IMR-90 (cell line): Measurements from ENCODE around the gene PTH2. TPM values are rescaled to one million over a fixed set of nuclear protein-coding genes. Genes with fewer than 3 reads are reported as not detected.

Experiments used
- ATAC-seq: fragments of 200-7000 bp; cut with Tn5 transposase; 2 replicates; pipeline ENCODE4 v1.9.1; 2020; ENCODE audit warnings: low read depth, mild to moderate bottlenecking, moderate library complexity
- Bru-seq: library from RNA; stranded (reverse); fragments of 400-500 nt; gene quantifications from one replicate; lab custom pipeline; 2021; lab: Mats Ljungman, UMichigan
- BruChase-seq, 2 experiments: library from RNA; stranded (reverse); fragments of 400-500 nt; gene quantifications; one replicate each; lab custom pipeline; 2021; lab: Mats Ljungman, UMichigan
- BruUV-seq: library from RNA; stranded (reverse); fragments of 400-500 nt; replicated peaks from 2 replicates; lab custom pipeline; 2021; lab: Mats Ljungman, UMichigan
- CTCF ChIA-PET: fragments of 300-600 bp; formaldehyde crosslinking; extraction: SDS; loops from one replicate; lab custom pipeline; 2021; ENCODE audit warnings: antibody characterized with exemption; lab: Yijun Ruan, JAX
- POLR2A ChIA-PET: fragments of 300-600 bp; sonication (Branson Sonifier 250); formaldehyde crosslinking; loops from one replicate; lab custom pipeline; 2022; ENCODE audit warnings: antibody characterized with exemption; ENCODE audit not compliant: unreplicated experiment; lab: Charles Lee
- DNase-seq: peaks from one replicate; pipeline ENCODE4 v3.0.0; 2013
- H2AFZ ChIP-seq: replicated peaks from 2 replicates; pipeline ENCODE3; 2013; ENCODE audit warnings: low read length, mild to moderate bottlenecking; ENCODE audit not compliant: poor library complexity
- H2AK5ac ChIP-seq: 2 replicates; pipeline ENCODE4 v1.6.1; 2013; ENCODE audit warnings: low read depth, low read length, inconsistent platforms
- H2AK9ac ChIP-seq: replicated peaks from 2 replicates; pipeline ENCODE3; 2013; ENCODE audit warnings: mild to moderate bottlenecking, low read depth, low read length, moderate library complexity; ENCODE audit not compliant: poor library complexity
- H2BK120ac ChIP-seq: 2 replicates; pipeline ENCODE4 v1.6.1; 2013; ENCODE audit warnings: low read depth, low read length, inconsistent platforms
- H2BK15ac ChIP-seq: 3 replicates; pipeline ENCODE4 v1.6.1; 2013; ENCODE audit warnings: low read depth, low read length, inconsistent platforms
- H2BK20ac ChIP-seq: 2 replicates; pipeline ENCODE4 v1.6.1; 2013; ENCODE audit warnings: low read depth, mild to moderate bottlenecking, inconsistent platforms, low read length, moderate library complexity
- H2BK5ac ChIP-seq: 2 replicates; pipeline ENCODE4 v1.6.1; 2013; ENCODE audit warnings: mild to moderate bottlenecking, low read depth, low read length, inconsistent platforms; ENCODE audit not compliant: poor library complexity, severe bottlenecking
- H3K14ac ChIP-seq: replicated peaks from 2 replicates; pipeline ENCODE4 v1.6.1; 2013; ENCODE audit warnings: low read depth, low read length, inconsistent platforms
- H3K18ac ChIP-seq: 2 replicates; pipeline ENCODE4 v1.6.1; 2013; ENCODE audit warnings: low read depth, low read length, control low read depth
- H3K23ac ChIP-seq: 2 replicates; pipeline ENCODE4 v1.6.1; 2013; ENCODE audit warnings: low read depth, low read length, inconsistent platforms
- H3K27ac ChIP-seq: 2 replicates; pipeline ENCODE4 v1.5.1; 2013; ENCODE audit warnings: mild to moderate bottlenecking, control low read depth, low read length; ENCODE audit not compliant: insufficient read depth
- H3K27me3 ChIP-seq: 2 replicates; pipeline ENCODE4 v1.6.1; 2013; ENCODE audit warnings: low read length; ENCODE audit not compliant: control insufficient read depth, insufficient read depth
- H3K36me3 ChIP-seq: 2 replicates; pipeline ENCODE4 v1.6.1; 2013; ENCODE audit warnings: low read length, mixed read lengths; ENCODE audit not compliant: control insufficient read depth, insufficient read depth
- H3K4ac ChIP-seq: 2 replicates; pipeline ENCODE4 v1.6.1; 2013; ENCODE audit warnings: low read depth, low read length, inconsistent platforms
- H3K4me1 ChIP-seq: 2 replicates; pipeline ENCODE4 v1.6.1; 2013; ENCODE audit warnings: low read length, mixed read lengths; ENCODE audit not compliant: control insufficient read depth, insufficient read depth
- H3K4me2 ChIP-seq: 2 replicates; pipeline ENCODE4 v1.6.1; 2013; ENCODE audit warnings: low read depth, mild to moderate bottlenecking, control low read depth, low read length, moderate library complexity
- H3K4me3 ChIP-seq: 2 replicates; pipeline ENCODE4 v1.5.1; 2013; ENCODE audit warnings: low read depth, mild to moderate bottlenecking, control low read depth, low read length, moderate library complexity; ENCODE audit not compliant: insufficient read depth
- H3K56ac ChIP-seq: 2 replicates; pipeline ENCODE4 v1.6.1; 2013; ENCODE audit warnings: low read length, inconsistent platforms; ENCODE audit not compliant: insufficient read depth; ENCODE audit errors: extremely low read depth
- H3K79me1 ChIP-seq, 2 experiments: 2 replicates each; pipeline ENCODE4 v1.6.1; 2013; ENCODE audit warnings: low read length in 2 of 2, inconsistent platforms in 1 of 2, low read depth in 1 of 2
- H3K9ac ChIP-seq: 2 replicates; pipeline ENCODE4 v1.6.1; 2013; ENCODE audit warnings: low read depth, low read length, control low read depth
- H3K9me1 ChIP-seq: 2 replicates; pipeline ENCODE4 v1.6.1; 2013; ENCODE audit warnings: low read length, inconsistent platforms; ENCODE audit not compliant: insufficient read depth
- H3K9me3 ChIP-seq: 2 replicates; pipeline ENCODE4 v1.6.1; 2013; ENCODE audit warnings: low read length; ENCODE audit not compliant: control insufficient read depth, insufficient read depth
- H4K20me1 ChIP-seq: 2 replicates; pipeline ENCODE4 v1.6.1; 2013; ENCODE audit warnings: low read length, inconsistent platforms; ENCODE audit not compliant: insufficient read depth
- H4K5ac ChIP-seq: 2 replicates; pipeline ENCODE4 v1.6.1; 2013; ENCODE audit warnings: mild to moderate bottlenecking, low read depth, low read length, control low read depth
- H4K8ac ChIP-seq, 2 experiments: 2 replicates each; pipeline ENCODE4 v1.6.1; 2013; ENCODE audit warnings: low read depth in 2 of 2, low read length in 2 of 2, control low read depth in 1 of 2, inconsistent platforms in 1 of 2
- H4K91ac ChIP-seq: 2 replicates; pipeline ENCODE4 v1.6.1; 2013; ENCODE audit warnings: low read depth, low read length, inconsistent platforms; ENCODE audit not compliant: insufficient read depth
- CHD1 ChIP-seq: IDR thresholded peaks from 2 replicates; pipeline ENCODE4 v1.6.1; 2012; ENCODE audit warnings: low read depth, low read length, improper control_type of control experiment
- CTCF ChIP-seq: conservative IDR thresholded peaks from 2 replicates; pipeline ENCODE4 v1.5.1; 2012; ENCODE audit warnings: mild to moderate bottlenecking, low read depth, low read length, improper control_type of control experiment
- NFE2L2 ChIP-seq: fragments of 150-350 bp; IDR thresholded peaks from 2 replicates; pipeline ENCODE4 v1.6.1; 2016; ENCODE audit warnings: low read depth, mild to moderate bottlenecking, low read length
- RCOR1 ChIP-seq: IDR thresholded peaks from 2 replicates; pipeline ENCODE4 v1.6.1; 2012; ENCODE audit warnings: mild to moderate bottlenecking, low read length, improper control_type of control experiment; ENCODE audit not compliant: insufficient replicate concordance
- RFX5 ChIP-seq: IDR thresholded peaks from 2 replicates; pipeline ENCODE4 v1.8.0; 2012; ENCODE audit warnings: low read depth, mild to moderate bottlenecking, low read length, moderate library complexity
- WGBS, 2 experiments: methylation state at CpG; one replicate each; pipeline versions ENCODE4 v1.1.5 to v1.1.7; 2013; ENCODE audit warnings: missing lambda C conversion rate in 2 of 2; ENCODE audit not compliant: insufficient read length in 1 of 2; ENCODE audit errors: extremely low coverage in 2 of 2; 5-methylcytosine and 5-hydroxymethylcytosine counted together
- dilution Hi-C: fragments of 300-500 bp; cut with HindIII; formaldehyde crosslinking; loops from one replicate; pipeline ENCODE4 v1.14.3; 2018; ENCODE audit warnings: low sequenced_read_pairs; ENCODE audit not compliant: unreplicated experiment
- in situ Hi-C: fragments of 300-500 bp; cut with MboI; formaldehyde crosslinking; loops from 3 replicates; pipeline ENCODE4 v1.14.3; 2019; ENCODE audit warnings: low sequenced_read_pairs, inconsistent platforms, mixed read lengths
- intact Hi-C: fragments of 100-400 bp; cut with micrococcal nuclease; formaldehyde crosslinking; loops from 2 replicates; pipeline ENCODE4 v1.10.0; 2022
- long read RNA-seq: library from polyadenylated mRNA; unstranded; transcript quantifications from one replicate; pipeline ENCODE4 v2.0.0, GENCODE V29; 2021; ENCODE audit not compliant: unreplicated experiment
- polyA plus RNA-seq, 3 experiments: library from polyadenylated mRNA; depleted of rRNA; stranded (reverse); fragments of >200 nt; gene quantifications; 2 replicates each; pipeline ENCODE4 v1.2.3, GENCODE V29; 2012; ENCODE audit warnings: low replicate concordance in 1 of 3
- total RNA-seq: library from RNA; depleted of rRNA; stranded (reverse); fragments of >200 nt; gene quantifications from 2 replicates; pipeline ENCODE4 v1.2.3, GENCODE V29; 2012; rRNA removed
- TF ChIP-seq, protein P1 (sequence below): fragments of 150-350 bp; IDR thresholded peaks from 2 replicates; pipeline ENCODE4 v1.6.1; 2016; ENCODE audit warnings: low read depth, mild to moderate bottlenecking, low read length, moderate library complexity, borderline replicate concordance

Gene PTH2, protein sequence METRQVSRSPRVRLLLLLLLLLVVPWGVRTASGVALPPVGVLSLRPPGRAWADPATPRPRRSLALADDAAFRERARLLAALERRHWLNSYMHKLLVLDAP
- total RNA-seq, result not detected in 2 replicates
- polyA plus RNA-seq (2012; rRNA removed), result not detected in 2 replicates
- polyA plus RNA-seq (2012; cell fraction: cytosol; rRNA removed), result not detected in 2 replicates
- not detected in 2 replicates for polyA plus RNA-seq (2012; cell fraction: nucleus; rRNA removed; ENCODE audit: low replicate concordance)
- Bru-seq, nascent RNA, result not detected
- not detected for BruChase-seq, experiment 1, labeled RNA remaining after a 6-hour chase
- not detected for BruChase-seq, experiment 2, labeled RNA remaining after a 2-hour chase
- long read RNA-seq, result 0 reads

GRCh38 chr19:49423071-49423984 lies at the start of gene PTH2:
Gene PTH2 (minus strand): TSS chr19:49423441. CDS start chr19:49423339, 102 bp downstream.
- Histone ChIP-seq H3K4me3 (no peak within 1 kb of the TSS), H3K18ac (no peak within 1 kb of the TSS), H3K9me1 (no peaks in the 10 kb centered on the region), H3K4me2 (peak within 1 kb of the TSS; percentile 10; the same call in 1 of the 2 replicates), H2BK120ac (no peak within 1 kb of the TSS), H3K27ac (no peak within 1 kb of the TSS), H4K5ac (no peak within 1 kb of the TSS), H4K8ac (no peak within 1 kb of the TSS), H2AK5ac (no peak within 1 kb of the TSS), H2AK9ac (no peak within 1 kb of the TSS), H2BK5ac (no peak within 1 kb of the TSS), H3K4me1 (peaks cover 2% of the 10 kb centered on the region; the same call in 1 of the 2 replicates), H4K20me1 (no peaks in the 10 kb centered on the region), H3K4ac (no peak within 1 kb of the TSS), H3K9ac (no peak within 1 kb of the TSS), H2BK15ac (no peak within 1 kb of the TSS), H3K14ac (no peak within 1 kb of the TSS), H3K79me1 (no peaks in the 10 kb centered on the region), H3K9me3 (peaks cover 2% of the 10 kb centered on the region; the same call in 1 of the 2 replicates), H2AFZ (peak within 1 kb of the TSS; percentile 81), H2BK20ac (no peak within 1 kb of the TSS), H3K27me3 (peaks cover 94% of the 10 kb centered on the region), H3K23ac (no peak within 1 kb of the TSS), H3K36me3 (no peaks in the 10 kb centered on the region), H4K91ac (no peak within 1 kb of the TSS), H3K56ac (no peak within 1 kb of the TSS)
- TF ChIP-seq RCOR1, result no peak
- no peak for TF ChIP-seq NFE2L2
- TF ChIP-seq CHD1, result no peak
- no peak for TF ChIP-seq RFX5
- TF ChIP-seq, protein P1, sequence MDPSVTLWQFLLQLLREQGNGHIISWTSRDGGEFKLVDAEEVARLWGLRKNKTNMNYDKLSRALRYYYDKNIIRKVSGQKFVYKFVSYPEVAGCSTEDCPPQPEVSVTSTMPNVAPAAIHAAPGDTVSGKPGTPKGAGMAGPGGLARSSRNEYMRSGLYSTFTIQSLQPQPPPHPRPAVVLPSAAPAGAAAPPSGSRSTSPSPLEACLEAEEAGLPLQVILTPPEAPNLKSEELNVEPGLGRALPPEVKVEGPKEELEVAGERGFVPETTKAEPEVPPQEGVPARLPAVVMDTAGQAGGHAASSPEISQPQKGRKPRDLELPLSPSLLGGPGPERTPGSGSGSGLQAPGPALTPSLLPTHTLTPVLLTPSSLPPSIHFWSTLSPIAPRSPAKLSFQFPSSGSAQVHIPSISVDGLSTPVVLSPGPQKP, result no peak
- no peak for TF ChIP-seq CTCF
- no TSS peak for BruUV-seq
- in situ Hi-C loops, result no loop called here
- DNase-seq (no peak), ATAC-seq (no peak)
- intact Hi-C loops, result no loop called here
- WGBS, 2 experiments, result 5% methylated on average over 21 of the region's 42 CpGs; no CpG with 5 or more reads in 1 of the 2 experiments
- dilution Hi-C loops, result no loop called here
- POLR2A ChIA-PET, result no interaction called here
- CTCF ChIA-PET, result interaction anchor here (0.5 kb wide), 1 partner anchor 163 kb away, joined by 3 read pairs; no protein-coding TSS in a partner anchor
